Breast epithelium (tissue), 3 donors: ENCODE data around the gene ACAA1.

Experiments
- POLR2A ChIP-seq: fragments of 450-650 bp; IDR thresholded peaks from one replicate; pipeline ENCODE4 v1.6.1; 2016; ENCODE audit warnings: antibody characterized with exemption, mild to moderate bottlenecking, moderate library complexity
- POLR2AphosphoS5 ChIP-seq, 3 donors: sonication (generic); formaldehyde crosslinking; IDR thresholded peaks; one replicate each; pipeline ENCODE4 v1.6.1; 2017; ENCODE audit warnings: antibody characterized with exemption in 3 of 3

- TF ChIP-seq POLR2AphosphoS5 (IDR thresholded peaks at IDR 0.05) (no peak), POLR2A (no peak)
These were observed 28.8 kb downstream of the ACAA1 start for GRCh38 chr3:38107911-38108648.
